T-helper 1 cell (primary cell): Measurements from ENCODE around the gene GNA12.
A peak's percentile ranks its signal among the peaks of the same experiment; 100 is the strongest.
"Not testable (repeated sequence)": the region's sequence is repeated elsewhere in the genome, so short reads cannot be mapped to it uniquely, and the experiment has no call there.

Experiments
- DNase-seq, 5 donors: peaks; one replicate each; pipeline ENCODE4 v3.0.0-alpha.2; 2012 to 2020

GNA12 gene

DNA sequence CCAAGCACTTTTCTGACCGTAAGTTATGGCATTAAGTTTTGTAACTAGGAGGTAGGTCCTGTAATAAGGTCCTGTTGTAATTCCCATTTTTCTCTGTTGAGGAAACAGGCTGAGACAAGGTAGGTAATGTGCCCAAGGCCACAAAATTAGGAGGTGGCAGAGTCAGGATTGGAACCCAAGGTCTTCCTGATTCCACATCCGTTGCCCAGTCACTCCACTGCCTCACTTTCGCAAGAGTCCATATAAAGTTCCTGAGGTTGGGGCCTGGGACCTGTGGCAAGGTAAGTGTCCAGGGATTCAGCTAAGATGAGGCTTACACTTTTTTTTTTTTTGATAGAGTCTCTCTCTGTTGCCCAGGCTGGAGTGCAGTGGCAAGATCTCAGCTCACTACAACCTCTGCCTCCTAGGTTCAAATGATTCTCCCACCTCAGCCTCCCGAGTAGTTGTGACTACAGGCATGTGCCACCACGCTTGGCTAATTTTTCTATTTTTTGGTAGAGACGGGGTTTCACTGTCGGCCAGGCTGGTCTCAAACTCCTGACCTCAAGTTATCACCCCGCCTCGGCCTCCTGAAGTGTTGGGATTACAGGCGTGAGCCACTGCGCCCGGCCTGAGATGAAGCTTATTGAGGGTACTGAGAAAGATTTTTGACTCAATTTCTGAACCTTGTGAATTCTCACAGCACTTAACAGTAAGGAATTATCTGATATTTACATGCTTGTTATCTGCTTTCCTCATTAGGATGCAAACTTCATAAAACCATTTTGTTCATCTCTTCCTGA, 20.3 kb upstream of the GNA12 start:
- DNase-seq: no peak

DNA sequence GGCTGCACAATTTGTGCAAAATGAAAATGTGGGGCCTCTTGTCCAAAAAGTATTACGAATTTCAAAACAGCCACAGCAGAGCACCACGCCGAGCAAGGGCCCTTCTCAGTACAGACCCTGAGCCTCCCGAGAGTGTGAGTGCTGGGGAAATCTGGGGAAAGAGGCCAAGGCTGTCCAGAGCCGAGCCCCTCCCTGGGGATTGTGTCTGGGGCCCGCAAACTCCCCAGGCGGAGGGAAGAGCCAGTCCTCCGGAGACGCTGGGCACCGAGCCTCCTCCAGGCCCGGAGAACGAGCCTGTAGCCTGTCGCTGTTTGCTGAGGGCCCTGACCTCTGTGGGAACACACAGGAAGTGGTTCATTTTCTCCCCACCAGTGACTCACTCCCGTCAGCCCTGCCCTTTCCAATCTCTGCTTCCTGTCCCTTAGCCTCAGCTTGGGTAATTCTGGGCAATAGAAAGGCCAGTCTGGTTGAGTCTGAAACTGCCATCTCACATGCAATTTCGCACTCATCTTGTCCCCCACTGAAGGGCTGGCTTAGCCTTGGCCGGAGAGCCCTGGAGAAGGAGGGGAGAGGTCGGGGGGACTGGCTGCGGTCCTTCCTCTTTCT, 19.5 kb upstream of the GNA12 start:
- DNase-seq: peak in 4 of 5 donors; percentile 35 to 93 (median 42)

DNA sequence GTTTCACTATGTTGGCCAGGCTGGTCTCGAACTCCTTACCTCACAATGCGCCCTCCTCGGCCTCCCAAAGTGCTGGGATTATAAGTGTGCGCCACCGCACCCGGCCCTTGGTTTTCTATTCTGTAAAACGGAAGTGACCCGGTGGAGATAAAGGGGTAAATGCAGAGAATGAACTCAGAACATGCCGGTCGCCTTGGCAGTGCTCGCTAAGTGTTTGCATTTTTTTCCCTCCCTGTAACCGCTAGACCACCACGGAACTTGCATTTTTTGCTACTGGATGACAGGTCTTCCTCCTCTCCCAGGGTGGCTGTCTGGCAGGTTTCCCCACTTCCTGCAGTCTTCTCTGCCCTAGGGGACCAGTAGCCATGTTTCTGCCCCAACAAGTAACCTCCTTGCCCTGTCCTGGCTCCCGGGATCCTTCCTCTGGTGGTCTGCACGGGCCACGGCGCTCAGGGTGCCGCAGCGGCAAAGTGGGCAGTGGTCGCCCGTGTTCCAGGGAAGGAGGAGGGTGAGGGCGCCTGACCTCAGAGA, 18.8 kb upstream of the GNA12 start:
- DNase-seq: peak in 1 of 5 donors; percentile 31

- DNase-seq: no peak
Measured at GRCh38 chr7:2861509-2861908, 17.4 kb upstream of the GNA12 start.

GRCh38 chr7:2860627-2861133, 16.6 kb upstream of the GNA12 start:
- no peak for DNase-seq

- no peak for DNase-seq
Measured at GRCh38 chr7:2859952-2860351, 15.8 kb upstream of the GNA12 start.

- DNase-seq: no peak
Measured at GRCh38 chr7:2858621-2859020, 14.5 kb upstream of the GNA12 start.

DNA sequence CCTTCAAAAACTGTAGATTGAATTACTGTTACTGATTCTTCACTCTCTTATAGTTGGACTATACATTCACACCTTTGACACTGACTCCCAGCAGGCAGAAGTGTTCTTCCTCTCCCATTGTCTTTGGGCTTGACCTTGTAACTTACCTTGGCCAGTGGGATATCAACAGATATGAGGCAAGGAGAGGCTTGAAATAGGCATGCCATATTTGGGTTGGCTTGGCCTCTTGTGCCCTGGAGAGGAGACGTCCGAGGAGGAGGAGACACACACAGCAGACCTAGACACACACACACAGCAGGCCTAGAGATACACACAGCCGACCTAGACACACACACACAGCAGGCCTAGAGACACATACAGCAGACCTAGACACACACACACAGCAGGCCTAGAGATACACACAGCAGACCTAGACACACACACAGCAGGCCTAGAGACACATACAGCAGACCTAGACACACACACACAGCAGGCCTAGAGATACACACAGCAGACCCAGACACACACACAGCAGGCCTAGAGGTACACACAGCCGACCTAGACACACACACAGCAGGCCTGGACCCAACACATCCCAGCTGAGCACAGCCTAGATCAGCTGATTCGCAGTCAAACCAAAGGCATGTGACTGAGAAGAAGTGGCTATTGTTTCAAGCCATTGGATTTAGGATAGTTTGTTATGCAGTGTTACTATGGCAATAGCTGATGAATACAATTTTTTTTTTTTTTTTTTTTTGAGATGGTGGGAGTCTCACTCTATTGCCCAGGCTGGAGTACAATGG, 12.5 kb upstream of the GNA12 start:
- DNase-seq: no peak

DNA sequence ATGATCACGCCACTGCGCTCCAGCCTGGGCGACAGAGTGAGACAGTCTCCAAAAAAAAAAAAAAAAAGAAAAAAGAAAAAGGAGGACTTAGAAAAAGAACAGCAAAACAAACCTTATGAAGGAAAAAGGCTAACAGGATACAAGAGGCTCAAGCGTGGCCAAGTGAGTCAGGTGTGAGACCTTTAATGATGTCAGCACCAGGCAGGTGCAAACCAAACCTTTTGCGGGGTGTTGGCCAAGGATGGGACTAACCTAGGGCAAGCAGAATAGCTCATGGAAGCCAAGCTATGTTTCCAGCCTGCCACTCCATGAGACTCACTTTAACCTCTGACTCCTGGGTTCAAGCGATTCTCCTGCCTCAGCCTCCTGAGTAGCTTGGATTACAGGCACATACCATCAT, 11.3 kb upstream of the GNA12 start:
- no peak for DNase-seq

DNA sequence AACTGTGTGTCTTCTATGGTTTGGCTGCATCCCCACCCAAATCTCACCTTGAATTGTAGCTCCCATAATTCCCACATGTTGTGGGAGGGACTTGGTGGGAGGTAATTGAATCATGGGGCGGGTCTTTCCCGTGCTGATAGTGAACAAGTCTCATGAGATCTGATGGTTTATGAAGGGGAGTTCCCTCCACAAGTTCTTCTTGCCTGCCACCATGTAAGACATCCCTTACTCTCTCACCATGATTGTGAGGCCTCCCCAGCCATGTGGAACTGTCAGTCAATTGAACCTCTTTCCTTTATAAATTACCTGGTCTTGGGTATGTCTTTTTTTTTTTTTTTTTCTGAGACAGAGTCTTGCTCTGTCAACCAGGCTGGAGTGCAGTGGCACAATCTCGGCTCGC, 9.4 kb upstream of the GNA12 start:
- not testable (repeated sequence) for DNase-seq

DNA sequence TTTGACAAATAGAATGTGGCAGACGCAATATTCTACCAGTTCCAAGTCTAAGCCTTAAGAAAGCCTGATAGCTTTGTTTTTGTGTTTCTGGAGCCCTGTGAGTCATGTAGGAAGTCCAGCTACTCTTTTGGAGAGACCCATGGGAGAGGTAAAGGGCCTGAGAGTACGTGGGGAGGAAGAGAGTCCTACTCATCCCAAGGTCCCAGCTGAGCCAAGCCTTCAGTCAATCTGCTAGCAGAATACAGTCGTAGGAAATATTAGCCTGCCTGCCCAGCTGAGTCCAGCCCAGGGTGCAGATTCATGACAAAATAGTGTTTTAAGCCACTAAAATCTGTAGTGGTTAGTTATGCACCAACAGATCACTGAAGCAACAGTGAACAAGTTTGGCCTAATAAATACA, 9.0 kb upstream of the GNA12 start:
- DNase-seq: no peak

GRCh38 chr7:2851497-2851896, 7.4 kb upstream of the GNA12 start:
- DNase-seq: peak in 1 of 5 donors; percentile 54

DNA sequence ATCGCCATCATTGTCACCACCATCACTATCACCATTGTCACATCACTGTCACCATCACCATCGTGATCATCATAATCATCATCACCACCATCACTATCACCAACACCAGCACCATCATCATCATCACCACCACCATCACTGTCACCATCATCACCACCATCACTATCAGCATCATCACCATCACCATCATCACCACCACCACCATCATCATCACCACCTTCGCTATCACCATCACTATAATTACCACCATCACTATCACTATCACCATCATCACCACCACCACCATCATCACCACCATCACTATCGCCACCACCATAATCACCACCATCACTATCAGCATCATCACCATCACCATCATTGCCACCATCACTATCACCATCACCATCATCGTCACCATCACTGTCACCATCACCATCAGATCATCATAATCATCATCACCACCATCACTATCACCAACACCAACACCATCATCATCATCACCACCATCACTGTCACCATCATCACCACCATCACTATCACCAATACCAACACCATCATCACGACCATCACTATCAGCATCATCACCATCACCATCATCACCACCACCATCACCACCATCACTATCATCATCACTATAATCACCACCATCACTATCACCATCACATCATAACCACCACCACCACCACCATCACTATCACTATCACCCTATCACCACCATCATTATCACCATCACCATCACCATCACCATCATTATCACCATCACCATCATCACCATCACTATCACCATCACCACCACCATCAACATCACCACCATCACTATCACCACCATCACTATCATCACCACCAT, 6.0 kb upstream of the GNA12 start:
- no peak for DNase-seq

GRCh38 chr7:2845034-2845592, 1.0 kb upstream of the GNA12 start:
- DNase-seq: no peak

GRCh38 chr7:2843711-2844152, 376 bp downstream of the GNA12 start:
- DNase-seq: peak in 3 of 5 donors; percentile 15 to 43 (median 21)

- DNase-seq: no peak
Measured at GRCh38 chr7:2843191-2843685, 870 bp downstream of the GNA12 start.

DNA sequence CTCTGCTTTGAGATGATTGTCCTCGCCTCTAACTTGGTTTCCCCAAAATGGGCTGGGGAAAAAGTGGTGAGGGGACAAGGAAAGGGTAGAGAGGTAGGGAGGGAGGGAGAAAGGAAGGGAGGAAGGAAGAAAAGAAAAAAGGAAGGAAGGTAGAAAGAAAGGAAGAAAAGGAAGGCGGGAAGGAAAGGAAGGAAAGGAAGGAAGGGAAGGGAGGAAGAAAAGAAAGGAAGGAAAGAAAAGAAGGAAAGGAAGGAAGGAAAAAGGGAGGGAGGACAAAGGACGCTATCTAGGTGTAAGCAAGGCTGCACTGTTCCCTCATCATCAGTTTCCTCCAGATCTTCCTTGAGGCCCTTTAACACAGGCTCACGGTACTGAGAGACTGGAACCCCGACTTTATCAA, 2.2 kb downstream of the GNA12 start:
- no peak for DNase-seq

- no peak for DNase-seq
Measured at GRCh38 chr7:2840458-2840857, 3.6 kb downstream of the GNA12 start.

DNA sequence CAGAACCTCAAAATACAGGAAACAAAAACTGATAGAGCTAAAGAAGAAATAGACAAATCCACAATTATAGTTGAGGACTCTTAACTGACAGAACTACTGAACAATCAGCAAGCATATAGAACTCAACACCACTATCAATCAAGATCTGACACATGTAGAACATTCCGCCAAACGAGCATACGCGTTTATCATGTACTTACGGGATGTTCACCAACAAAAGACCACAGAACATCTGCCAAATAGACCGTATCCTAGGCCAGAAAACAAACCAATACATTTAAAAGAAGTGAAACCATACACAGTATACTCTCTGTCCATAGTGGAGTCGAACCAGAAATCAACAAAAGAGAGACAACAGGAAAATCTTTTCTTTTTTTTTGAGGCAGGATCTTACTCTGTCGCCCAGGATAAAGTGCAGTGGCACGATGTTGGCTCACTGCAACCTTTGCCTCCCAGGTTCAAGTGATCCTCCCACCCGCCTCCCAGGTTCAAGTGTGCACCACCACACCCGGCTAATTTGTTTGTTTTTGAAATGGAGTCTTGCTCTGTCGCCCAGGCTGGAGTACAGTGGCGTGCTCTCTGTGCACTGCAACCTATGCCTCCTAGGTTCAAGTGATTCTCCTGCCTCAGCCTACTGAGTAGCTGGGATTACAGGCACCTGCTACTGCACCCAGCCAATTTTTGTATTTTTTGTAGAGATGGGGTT, 5.1 kb downstream of the GNA12 start:
- no peak for DNase-seq

DNA sequence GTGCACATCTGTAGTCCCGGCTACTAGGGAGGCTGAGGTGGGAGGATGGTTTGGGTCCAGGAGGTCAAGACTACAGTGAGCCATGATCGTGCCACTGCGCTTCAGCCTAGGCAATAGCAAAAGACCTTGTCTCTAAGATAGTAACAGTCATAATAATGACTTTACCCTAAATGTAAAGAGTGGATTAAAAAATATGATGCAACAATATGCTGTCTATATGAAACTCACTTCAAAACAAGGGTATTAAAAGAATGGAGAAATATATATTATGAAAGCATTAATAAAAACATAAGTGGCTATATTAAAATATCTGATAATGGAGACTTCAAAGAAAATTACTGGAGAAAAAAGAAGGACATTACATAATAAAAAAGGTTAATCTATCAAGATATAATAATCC, 5.7 kb downstream of the GNA12 start:
- no peak for DNase-seq

- DNase-seq: no peak
Measured at GRCh38 chr7:2837496-2837895, 6.6 kb downstream of the GNA12 start.
